GM12878 (cell line): Measurements from ENCODE around the gene RAD51B. TPM values are rescaled to one million over a fixed set of nuclear protein-coding genes. Genes with fewer than 3 reads are reported as not detected.
A peak's percentile ranks its signal among the peaks of the same experiment; 100 is the strongest.

Source experiments
- ATAC-seq: fragments of 200-7000 bp; cut with Tn5 transposase; 3 replicates; pipeline ENCODE4 v1.9.1; 2020; ENCODE audit warnings: mild to moderate bottlenecking, moderate library complexity
- BruUV-seq: library from RNA; stranded (reverse); fragments of 400-500 nt; replicated peaks from 2 replicates; lab custom pipeline; 2021; lab: Mats Ljungman, UMichigan
- CTCF ChIA-PET: fragments of 300-600 bp; sonication (Branson Sonifier 250); formaldehyde crosslinking; extraction: SDS; loops from one replicate; lab custom pipeline; 2021; ENCODE audit warnings: inconsistent platforms; lab: Yijun Ruan, JAX
- POLR2A ChIA-PET: fragments of 350-600 bp; formaldehyde crosslinking; extraction: SDS; loops from one replicate; lab custom pipeline; 2021; ENCODE audit warnings: inconsistent platforms; lab: Charles Lee
- RAD21 ChIA-PET: fragments of 300-600 bp; sonication (Branson Sonifier 250); formaldehyde crosslinking; loops from one replicate; lab custom pipeline; 2023; ENCODE audit warnings: antibody characterized with exemption; ENCODE audit not compliant: unreplicated experiment; lab: Charles Lee
- SMC1A ChIA-PET: fragments of 300-600 bp; sonication (Branson Sonifier 250); formaldehyde crosslinking; loops from one replicate; lab custom pipeline; 2023; ENCODE audit not compliant: unreplicated experiment, uncharacterized antibody; lab: Charles Lee
- DNase-seq: peaks from one replicate; pipeline ENCODE4 v3.0.0-alpha.2; 2011; ENCODE audit warnings: low read depth, low spot score
- FAIRE-seq: peaks from 3 replicates; lab custom pipeline; 2011; peaks lifted over from hg19 to GRCh38; lab: Jason Lieb, UNC
- H2AFZ ChIP-seq: 2 replicates; pipeline ENCODE4 v1.6.0; 2011; ENCODE audit warnings: low read depth, low read length, control low read depth; ENCODE audit not compliant: control insufficient read depth
- H3K27ac ChIP-seq: 2 replicates; pipeline ENCODE4 v1.5.1; 2011; ENCODE audit warnings: control low read depth; ENCODE audit not compliant: control insufficient read depth, insufficient read depth
- H3K27me3 ChIP-seq, 2 experiments: replicated peaks in 1 of 2; 2 replicates each; pipeline versions ENCODE4 v1.6.0 to v1.6.1; 2011; ENCODE audit warnings: low read length in 1 of 2; ENCODE audit not compliant: control insufficient read depth in 2 of 2, insufficient read depth in 2 of 2
- H3K36me3 ChIP-seq, 2 experiments: 2 replicates each; pipeline ENCODE4 v1.5.1; 2011; ENCODE audit warnings: low read length in 1 of 2; ENCODE audit not compliant: control insufficient read depth in 2 of 2, insufficient read depth in 2 of 2
- H3K4me1 ChIP-seq: 2 replicates; pipeline ENCODE4 v1.6.1; 2011; ENCODE audit warnings: mild to moderate bottlenecking, low read length, moderate library complexity, mixed read lengths; ENCODE audit not compliant: control insufficient read depth, insufficient read depth
- H3K4me2 ChIP-seq: 2 replicates; pipeline ENCODE4 v1.6.0; 2011; ENCODE audit warnings: control low read depth; ENCODE audit not compliant: control insufficient read depth, insufficient read depth
- H3K4me3 ChIP-seq: fragments of 200-600 bp; sonication (generic); 2 replicates; pipeline ENCODE4 v1.5.1; 2016
- H3K79me2 ChIP-seq: 2 replicates; pipeline ENCODE4 v1.6.0; 2011; ENCODE audit warnings: low read length; ENCODE audit not compliant: control insufficient read depth, insufficient read depth
- H3K9ac ChIP-seq: 2 replicates; pipeline ENCODE4 v1.8.0; 2011; ENCODE audit warnings: low read length, control low read depth, mixed read lengths; ENCODE audit not compliant: control insufficient read depth, insufficient read depth
- H3K9me3 ChIP-seq: replicated peaks from 3 replicates; pipeline ENCODE4 v1.5.1; 2011; ENCODE audit warnings: mild to moderate bottlenecking, low read length; ENCODE audit not compliant: control insufficient read depth, insufficient read depth
- H4K20me1 ChIP-seq: 2 replicates; pipeline ENCODE4 v1.6.0; 2011; ENCODE audit not compliant: control insufficient read depth, insufficient read depth
- CREB1 ChIP-seq: IDR thresholded peaks from 2 replicates; pipeline ENCODE4 v1.6.1; 2012; ENCODE audit warnings: low read depth, mild to moderate bottlenecking, inconsistent platforms
- CREM ChIP-seq: IDR thresholded peaks from 2 replicates; pipeline ENCODE4 v1.6.1; 2014; ENCODE audit warnings: antibody characterized with exemption, low read depth
- RELA ChIP-seq: fragments of 450-650 bp; IDR thresholded peaks from 2 replicates; pipeline ENCODE4 v1.8.0; 2014; ENCODE audit warnings: borderline replicate concordance; ENCODE audit not compliant: partially characterized antibody
- SMARCA5 ChIP-seq: fragments of 450-650 bp; IDR thresholded peaks from 2 replicates; pipeline ENCODE4 v1.6.1; 2017; ENCODE audit warnings: mild to moderate bottlenecking
- WGBS: methylation state at CpG from one replicate; pipeline ENCODE4 v1.1.6; 2016; ENCODE audit warnings: low lambda C conversion rate; ENCODE audit not compliant: insufficient replicate concordance, insufficient coverage; ENCODE audit errors: missing lambda C conversion rate; 5-methylcytosine and 5-hydroxymethylcytosine counted together
- in situ Hi-C: fragments of 300-500 bp; cut with MboI; formaldehyde crosslinking; loops from 9 replicates; pipeline ENCODE4 v1.14.3; 2018; ENCODE audit warnings: mixed read lengths
- intact Hi-C: fragments of 100-400 bp; cut with micrococcal nuclease; formaldehyde crosslinking; loops from one replicate; pipeline ENCODE4 v1.14.2; 2022; ENCODE audit not compliant: unreplicated experiment
- polyA plus RNA-seq, 11 experiments: library from polyadenylated mRNA; depleted of rRNA in 4 of 11; unstranded in 6 of 11; stranded (reverse) in 5 of 11; fragments of >200 nt; fragmentation: Nextera tagmentation in 4 of 11; fragmentation: Illumina TruSeq in 1 of 11; extraction: Ambion mirVana in 4 of 11; extraction: Trizol in 1 of 11; gene quantifications; 1 replicate in 1 of 11; 2 replicates in 10 of 11; pipeline versions ENCODE4 v1.2.1 to v1.2.3, GENCODE V29; 2011 to 2016; ENCODE audit warnings: inconsistent platforms in 2 of 11, missing spikeins in 2 of 11, low read depth in 1 of 11
- total RNA-seq, 4 experiments: library from RNA; depleted of rRNA in 3 of 4; stranded (reverse); fragments of >200 nt in 3 of 4; fragmentation: Illumina TruSeq in 1 of 4; extraction: Trizol in 1 of 4; gene quantifications; 2 replicates each; pipeline versions ENCODE4 v1.2.1 to v1.2.3, GENCODE V29; 2013 to 2021
- TF ChIP-seq, protein P1 (sequence below): fragments of 450-650 bp; IDR thresholded peaks from 2 replicates; pipeline ENCODE4 v1.6.1; 2016; ENCODE audit warnings: mild to moderate bottlenecking, moderate library complexity, borderline replicate concordance

Gene RAD51B
- total and polyA plus RNA-seq, 10 of the 15 experiments (the other 5 are each of a cell fraction or from before 2014, with no cell fraction given) = 9.8 to 26.8 (median 21.3) TPM

DNA sequence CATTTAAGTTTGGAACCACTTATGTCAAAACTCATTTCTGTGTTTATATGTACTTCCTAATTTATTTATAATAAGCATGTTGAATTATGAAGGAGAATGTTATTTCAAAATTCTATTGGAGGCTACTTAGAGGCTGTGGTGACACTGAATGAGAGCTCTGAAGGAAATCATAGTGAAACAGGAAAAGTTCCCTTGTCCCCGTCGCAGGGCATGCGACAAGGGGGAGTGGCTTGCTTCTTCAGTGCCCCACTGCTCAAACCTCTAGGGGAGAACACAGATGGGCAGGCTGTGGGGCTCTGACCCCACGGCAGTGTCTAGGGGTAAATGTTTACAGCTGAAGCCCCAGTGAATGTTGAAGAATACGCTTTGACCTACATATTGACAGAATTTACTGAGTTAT lies 261.9 kb downstream of the RAD51B start:
- no TSS peak for BruUV-seq
- Histone ChIP-seq H3K27me3 (no peaks in the 10 kb centered on the region), H3K27ac (no peak overlapping the region), H3K9me3 (no peaks in the 10 kb centered on the region; the same call in 2 of the 3 replicates), H2AFZ (no peak overlapping the region), H3K9ac (no peak overlapping the region), H3K4me3 (no peak overlapping the region), H4K20me1 (no peaks in the 10 kb centered on the region), H3K4me2 (no peak overlapping the region), H3K79me2 (no peaks in the 10 kb centered on the region), H3K36me3 (no peaks in the 10 kb centered on the region), H3K4me1 (no peaks in the 10 kb centered on the region)
- FAIRE-seq (no peak), DNase-seq (no peak), ATAC-seq (peak; percentile 80)
- in situ Hi-C loops (no loop called here), intact Hi-C loops (loop anchor here (10.0 kb wide), 1 partner anchor 133 kb away; no protein-coding TSS in a partner anchor)
- ChIA-PET POLR2A (no interaction called here), SMC1A (interaction anchor here (0.5 to 1.9 kb wide), 8 partner anchors 13 to 793 kb away, joined by 3 to 6 read pairs (median 3); no protein-coding TSS in a partner anchor), RAD21 (no interaction called here), CTCF (interaction anchor here (1.3 kb wide), 1 partner anchor 15 kb away, joined by 5 read pairs; no protein-coding TSS in a partner anchor)
- WGBS = 20% methylated on average over 5 of the region's 5 CpGs
- peak; percentile 13; the same call in 1 of the 2 replicates for TF ChIP-seq CREM
- TF ChIP-seq CREB1 = peak; percentile 36; the same call in 1 of the 2 replicates
- no peak for TF ChIP-seq RELA

DNA sequence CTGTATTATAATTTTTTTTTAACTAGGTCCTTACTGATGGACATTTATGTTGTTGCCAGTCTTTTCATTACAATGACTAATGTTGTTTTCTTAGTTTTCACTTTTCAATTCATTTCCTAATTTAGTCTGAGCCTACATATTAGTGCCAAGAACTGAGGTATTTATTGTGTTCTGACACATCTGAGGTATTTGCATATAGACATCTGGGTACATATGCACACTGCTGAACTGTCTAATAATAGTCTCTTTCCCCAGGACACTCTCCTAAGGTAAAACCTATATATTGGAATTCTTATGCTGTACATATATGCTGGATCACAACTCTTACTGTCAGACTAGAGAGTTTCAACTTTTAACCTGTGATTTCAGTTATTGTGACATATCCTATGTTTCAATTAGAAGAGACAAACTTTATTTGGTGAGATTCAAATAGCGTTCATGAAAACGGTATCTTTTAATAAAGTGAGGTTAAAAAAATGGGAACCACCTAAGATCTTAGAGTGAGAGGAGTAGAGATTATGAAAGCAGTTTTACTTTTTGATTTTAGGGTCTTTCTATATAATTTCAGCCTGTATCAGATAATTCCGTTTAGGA lies 263.2 kb downstream of the RAD51B start:
- H3K4me2 ChIP-seq = no peak overlapping the region
- FAIRE-seq (peak; percentile 59), ATAC-seq (peak; percentile 23; the same call in 2 of the 3 replicates), DNase-seq (no peak)
- RAD21 ChIA-PET = interaction anchor here (0.8 kb wide), 1 partner anchor 62 kb away, joined by 3 read pairs; no protein-coding TSS in a partner anchor
- H3K36me3 ChIP-seq = no peaks in the 10 kb centered on the region
- no peaks in the 10 kb centered on the region; the same call in 2 of the 3 replicates for H3K9me3 ChIP-seq
- no peaks in the 10 kb centered on the region for H3K79me2 ChIP-seq
- H3K27me3 ChIP-seq = no peaks in the 10 kb centered on the region
- intact Hi-C loops = loop anchor here (10.0 kb wide), 1 partner anchor 132 kb away; no protein-coding TSS in a partner anchor
- CTCF ChIA-PET = interaction anchor here (0.9 to 1.3 kb wide), 3 partner anchors 14 to 135 kb away, joined by 3 to 5 read pairs (median 3); no protein-coding TSS in a partner anchor
- TF ChIP-seq, protein P1, sequence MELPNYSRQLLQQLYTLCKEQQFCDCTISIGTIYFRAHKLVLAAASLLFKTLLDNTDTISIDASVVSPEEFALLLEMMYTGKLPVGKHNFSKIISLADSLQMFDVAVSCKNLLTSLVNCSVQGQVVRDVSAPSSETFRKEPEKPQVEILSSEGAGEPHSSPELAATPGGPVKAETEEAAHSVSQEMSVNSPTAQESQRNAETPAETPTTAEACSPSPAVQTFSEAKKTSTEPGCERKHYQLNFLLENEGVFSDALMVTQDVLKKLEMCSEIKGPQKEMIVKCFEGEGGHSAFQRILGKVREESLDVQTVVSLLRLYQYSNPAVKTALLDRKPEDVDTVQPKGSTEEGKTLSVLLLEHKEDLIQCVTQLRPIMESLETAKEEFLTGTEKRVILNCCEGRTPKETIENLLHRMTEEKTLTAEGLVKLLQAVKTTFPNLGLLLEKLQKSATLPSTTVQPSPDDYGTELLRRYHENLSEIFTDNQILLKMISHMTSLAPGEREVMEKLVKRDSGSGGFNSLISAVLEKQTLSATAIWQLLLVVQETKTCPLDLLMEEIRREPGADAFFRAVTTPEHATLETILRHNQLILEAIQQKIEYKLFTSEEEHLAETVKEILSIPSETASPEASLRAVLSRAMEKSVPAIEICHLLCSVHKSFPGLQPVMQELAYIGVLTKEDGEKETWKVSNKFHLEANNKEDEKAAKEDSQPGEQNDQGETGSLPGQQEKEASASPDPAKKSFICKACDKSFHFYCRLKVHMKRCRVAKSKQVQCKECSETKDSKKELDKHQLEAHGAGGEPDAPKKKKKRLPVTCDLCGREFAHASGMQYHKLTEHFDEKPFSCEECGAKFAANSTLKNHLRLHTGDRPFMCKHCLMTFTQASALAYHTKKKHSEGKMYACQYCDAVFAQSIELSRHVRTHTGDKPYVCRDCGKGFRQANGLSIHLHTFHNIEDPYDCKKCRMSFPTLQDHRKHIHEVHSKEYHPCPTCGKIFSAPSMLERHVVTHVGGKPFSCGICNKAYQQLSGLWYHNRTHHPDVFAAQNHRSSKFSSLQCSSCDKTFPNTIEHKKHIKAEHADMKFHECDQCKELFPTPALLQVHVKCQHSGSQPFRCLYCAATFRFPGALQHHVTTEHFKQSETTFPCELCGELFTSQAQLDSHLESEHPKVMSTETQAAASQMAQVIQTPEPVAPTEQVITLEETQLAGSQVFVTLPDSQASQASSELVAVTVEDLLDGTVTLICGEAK = peak; percentile 67
- TF ChIP-seq SMARCA5 = no peak
- H3K27ac ChIP-seq = no peak overlapping the region
- no peaks in the 10 kb centered on the region for H4K20me1 ChIP-seq
- WGBS = 98% methylated on average over 3 of the region's 3 CpGs
- BruUV-seq = no TSS peak
- POLR2A ChIA-PET = no interaction called here
- no peaks in the 10 kb centered on the region for H3K4me1 ChIP-seq
- no peak overlapping the region for H3K4me3 ChIP-seq
- SMC1A ChIA-PET = interaction anchor here (1.1 to 1.9 kb wide), 7 partner anchors 14 to 150 kb away, joined by 3 to 5 read pairs (median 3); no protein-coding TSS in a partner anchor
- no peak overlapping the region for H2AFZ ChIP-seq
- in situ Hi-C loops = no loop called here
- no peak overlapping the region for H3K9ac ChIP-seq
